GM10266 (cell line): ENCODE data around the gene PCSK9.

Experiments
- DNase-seq: peaks from one replicate; pipeline ENCODE4 v3.0.0; 2012; ENCODE audit errors: extremely low spot score
- CTCF ChIP-seq: IDR thresholded peaks from 2 replicates; pipeline ENCODE4 v1.5.1; 2012; ENCODE audit warnings: mild to moderate bottlenecking, low read depth; ENCODE audit not compliant: control insufficient read depth, insufficient read depth; ENCODE audit errors: missing control alignments

PCSK9 gene

DNA sequence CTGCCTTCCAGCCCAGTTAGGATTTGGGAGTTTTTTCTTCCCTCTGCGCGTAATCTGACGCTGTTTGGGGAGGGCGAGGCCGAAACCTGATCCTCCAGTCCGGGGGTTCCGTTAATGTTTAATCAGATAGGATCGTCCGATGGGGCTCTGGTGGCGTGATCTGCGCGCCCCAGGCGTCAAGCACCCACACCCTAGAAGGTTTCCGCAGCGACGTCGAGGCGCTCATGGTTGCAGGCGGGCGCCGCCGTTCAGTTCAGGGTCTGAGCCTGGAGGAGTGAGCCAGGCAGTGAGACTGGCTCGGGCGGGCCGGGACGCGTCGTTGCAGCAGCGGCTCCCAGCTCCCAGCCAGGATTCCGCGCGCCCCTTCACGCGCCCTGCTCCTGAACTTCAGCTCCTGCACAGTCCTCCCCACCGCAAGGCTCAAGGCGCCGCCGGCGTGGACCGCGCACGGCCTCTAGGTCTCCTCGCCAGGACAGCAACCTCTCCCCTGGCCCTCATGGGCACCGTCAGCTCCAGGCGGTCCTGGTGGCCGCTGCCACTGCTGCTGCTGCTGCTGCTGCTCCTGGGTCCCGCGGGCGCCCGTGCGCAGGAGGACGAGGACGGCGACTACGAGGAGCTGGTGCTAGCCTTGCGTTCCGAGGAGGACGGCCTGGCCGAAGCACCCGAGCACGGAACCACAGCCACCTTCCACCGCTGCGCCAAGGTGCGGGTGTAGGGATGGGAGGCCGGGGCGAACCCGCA is at the start of gene PCSK9:
Gene PCSK9, plus strand, starts transcription at position 207 of the 741 bp plus-strand sequence. Its CDS starts 290 bp downstream, at position 497.
- no peak for TF ChIP-seq CTCF
- no peak for DNase-seq

DNA sequence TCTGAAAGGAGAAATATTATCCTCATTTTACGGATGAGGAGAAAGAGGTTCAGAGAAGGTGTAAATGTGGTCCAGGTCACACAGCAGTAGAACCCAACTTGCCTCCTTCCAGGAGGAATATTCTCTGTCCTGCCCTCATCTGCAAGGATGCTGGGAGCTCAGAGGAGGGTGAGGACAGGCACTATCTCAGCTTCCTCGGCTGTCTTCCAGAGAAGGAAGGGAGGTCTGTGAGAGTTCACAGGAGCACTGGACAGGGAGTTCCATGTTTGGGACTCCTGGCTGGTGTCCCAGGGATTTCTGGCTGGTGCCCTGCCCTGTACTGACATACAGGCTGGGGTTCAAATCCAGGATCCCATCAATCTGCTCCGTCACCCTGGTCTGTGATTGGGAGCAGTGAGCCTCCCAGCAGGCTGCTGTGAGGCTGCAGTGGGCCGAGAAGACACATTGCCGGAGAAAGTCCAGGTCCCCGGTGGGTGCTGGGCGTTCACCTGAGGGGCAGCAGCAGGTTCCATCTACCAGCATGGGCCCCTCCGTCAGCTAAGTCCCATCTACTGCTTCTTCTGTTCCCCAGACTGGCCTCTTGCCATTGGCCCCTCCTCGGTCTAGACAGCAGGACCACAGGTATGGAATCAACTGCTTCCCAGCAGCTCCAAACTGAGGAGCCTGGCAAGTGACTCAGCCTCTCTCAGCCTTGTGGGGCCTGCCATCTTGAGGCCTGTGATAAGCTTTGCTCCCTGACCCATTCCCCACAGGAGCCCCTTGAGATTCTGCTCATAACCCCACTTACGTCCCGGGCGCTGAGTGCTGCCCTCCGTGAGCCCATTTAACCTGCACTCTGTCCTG is 49.2 kb upstream of the PCSK9 start:
- no peak for DNase-seq
- no peak for TF ChIP-seq CTCF

DNA sequence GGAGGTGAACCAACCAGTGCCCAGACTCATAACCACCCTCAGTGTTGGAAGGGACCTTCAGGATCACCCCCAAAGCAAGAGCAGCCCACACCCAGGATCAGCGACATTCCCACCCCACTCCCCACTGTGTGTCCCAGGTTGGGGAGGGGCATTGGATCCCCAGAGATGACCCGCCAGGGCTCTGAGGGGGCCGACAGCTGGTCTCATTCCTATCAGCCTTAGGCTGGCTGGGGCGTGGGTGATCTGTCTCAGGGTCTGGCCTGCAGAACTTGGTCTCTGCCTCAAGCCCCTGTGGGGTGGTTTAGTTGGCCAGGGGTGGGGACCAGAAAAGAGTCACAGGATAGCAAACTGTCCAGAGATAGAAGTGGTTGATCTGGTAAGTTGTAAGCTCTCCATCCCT is 48.4 kb upstream of the PCSK9 start:
- no peak for TF ChIP-seq CTCF
- no peak for DNase-seq

- TF ChIP-seq CTCF, result no peak
- no peak for DNase-seq
Observed at GRCh38 chr1:54991939-54992338, 47.4 kb upstream of the PCSK9 start.

DNA sequence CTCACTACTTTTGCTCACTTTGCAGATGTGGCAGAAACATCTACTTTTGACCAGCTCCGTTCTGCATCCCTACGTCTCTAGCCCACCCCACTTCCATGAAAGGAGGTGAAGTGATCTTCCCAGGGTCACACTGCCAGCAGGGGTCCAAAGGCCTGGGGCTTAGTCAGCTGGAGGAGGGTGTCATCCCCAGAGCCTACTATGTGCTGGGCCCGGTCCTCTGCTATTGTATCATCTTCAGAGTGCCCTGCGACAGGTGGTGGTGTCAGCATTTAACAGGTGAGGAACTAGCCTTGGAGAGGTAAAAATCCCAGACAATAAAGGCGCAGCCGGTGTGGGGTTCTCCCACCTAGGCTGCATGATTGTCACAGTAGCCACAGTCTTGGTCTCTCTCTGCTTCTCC is 46.2 kb upstream of the PCSK9 start:
- TF ChIP-seq CTCF, result no peak
- DNase-seq, result no peak

DNA sequence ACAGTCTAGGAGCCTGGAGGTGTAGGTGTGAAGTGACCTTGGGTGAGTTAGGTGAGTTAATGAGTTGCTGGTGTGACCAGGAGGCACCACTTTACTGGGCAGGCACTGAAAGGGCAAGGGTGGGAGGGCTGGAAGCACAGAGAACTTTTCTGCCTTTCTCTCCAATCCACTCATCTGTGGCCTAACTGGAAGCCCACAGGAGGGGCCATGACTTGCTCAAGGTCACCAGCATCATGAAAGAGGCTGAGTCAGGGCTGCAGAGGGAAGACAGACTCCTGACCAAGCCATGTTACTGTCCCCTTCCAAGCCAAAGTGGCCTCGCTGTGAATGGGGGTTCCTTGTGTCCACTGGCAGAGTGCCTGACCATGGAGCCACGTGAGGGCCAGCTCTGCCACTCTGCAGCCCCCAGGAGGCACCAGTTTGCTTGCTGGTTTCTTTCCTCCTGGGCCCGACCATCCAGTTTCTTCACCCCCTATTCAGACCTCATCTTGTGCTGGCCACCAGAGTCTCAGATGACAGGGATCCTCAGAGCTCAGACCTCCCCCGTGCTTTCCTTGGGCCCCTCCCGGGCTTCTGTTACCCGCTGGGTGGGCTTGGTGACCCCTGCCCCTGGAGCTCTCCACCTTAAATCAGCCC is 44.9 kb upstream of the PCSK9 start:
- no peak for DNase-seq
- TF ChIP-seq CTCF, result no peak
